ENCODE data around the gene TAS2R43. TPM values are rescaled to one million over a fixed set of nuclear protein-coding genes. Genes with fewer than 3 reads are reported as not detected.
"Not testable (repeated sequence)": the region's sequence is repeated elsewhere in the genome, so short reads cannot be mapped to it uniquely, and the experiment has no call there.

Gene TAS2R43
- total RNA-seq, 1 experiment from 2014 or later: not detected

DNA sequence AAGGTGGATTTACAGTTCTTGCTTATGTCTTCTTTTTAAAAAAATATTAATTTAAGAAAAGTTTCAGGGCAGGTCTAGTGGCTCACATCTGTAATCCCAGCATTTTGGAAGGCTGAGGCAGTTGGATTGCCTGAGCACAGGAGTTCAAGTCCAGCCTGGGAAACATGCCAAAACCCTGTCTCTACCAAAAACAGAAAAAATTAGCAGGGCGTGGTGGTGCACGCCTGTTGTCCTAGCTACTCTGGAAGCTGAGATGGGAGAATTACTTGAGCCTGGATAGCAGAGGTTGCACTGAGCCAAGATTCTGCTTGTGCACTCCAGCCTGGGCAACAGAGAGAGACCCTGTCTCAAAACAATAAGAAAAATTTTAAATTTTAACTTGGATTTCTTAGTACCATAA is 24.6 kb downstream of the TAS2R43 start:
- H3K9me2 ChIP-seq (ENCODE audit: insufficient read depth): no peaks in the 10 kb centered on the region
- DNase-seq (ENCODE audit: low read depth, low spot score): no peak
- H3K4me2 ChIP-seq (ENCODE audit: low read length): no peak overlapping the region; the same call in 1 of the 2 replicates
- no peak overlapping the region for H2AFZ ChIP-seq (ENCODE audit: low read depth, low read length, poor library complexity, severe bottlenecking)
- 0 out of 2 replicates have a peak, but pooled peaks cover 3% of the 10 kb centered on the region for H4K20me1 ChIP-seq (ENCODE audit: insufficient read depth)
- H3K79me2 ChIP-seq (ENCODE audit: insufficient read depth, low read length): 0 out of 2 replicates have a peak, but pooled peaks cover 5% of the 10 kb centered on the region
- no peaks in the 10 kb centered on the region for H3K36me3 ChIP-seq (ENCODE audit: control insufficient read depth in 1 of 2, insufficient read depth in 2 of 2, low read length in 2 of 2)
- CTCF ChIA-PET: no interaction called here
- peaks cover 7 to 9% of the 10 kb centered on the region in 2 experiments for H3K4me1 ChIP-seq (ENCODE audit: control insufficient read depth in 1 of 2, insufficient read depth in 2 of 2, low read length in 2 of 2)
- H3K4me3 ChIP-seq (replicated peaks in 1 of 2; ENCODE audit: low read depth in 1 of 2, low read length in 2 of 2): no peak overlapping the region
- RAD21 ChIA-PET (ENCODE audit: low non-redundant PET in 1 of 2, low total read pairs in 2 of 2, uncharacterized antibody in 2 of 2, unreplicated experiment in 2 of 2): no interaction called here
- intact Hi-C loops (cut with micrococcal nuclease): no loop called here
- TF ChIP-seq EZH2phosphoT487 (IDR thresholded peaks at IDR 0.05; ENCODE audit: borderline replicate concordance) (no peak), ZNF274 (IDR thresholded peaks at IDR 0.05; ENCODE audit: low read depth, low read length) (no peak), SRF (IDR thresholded peaks at IDR 0.05; ENCODE audit: low read depth) (no peak)
- BruUV-seq (replicated peaks): no TSS peak
- no peaks in the 10 kb centered on the region for H3K27me3 ChIP-seq (ENCODE audit: insufficient read depth, low read length)
- no peaks in the 10 kb centered on the region for H3K9me3 ChIP-seq (ENCODE audit: control insufficient read depth in 1 of 2, insufficient read depth in 1 of 2, low read depth in 1 of 2, low read length in 2 of 2)
- ATAC-seq: no peak
- H3K27ac ChIP-seq (ENCODE audit: low read depth, low read length): no peak overlapping the region
- H3K9ac ChIP-seq (ENCODE audit: low read length): no peak overlapping the region
- POLR2A ChIA-PET: no interaction called here

DNA sequence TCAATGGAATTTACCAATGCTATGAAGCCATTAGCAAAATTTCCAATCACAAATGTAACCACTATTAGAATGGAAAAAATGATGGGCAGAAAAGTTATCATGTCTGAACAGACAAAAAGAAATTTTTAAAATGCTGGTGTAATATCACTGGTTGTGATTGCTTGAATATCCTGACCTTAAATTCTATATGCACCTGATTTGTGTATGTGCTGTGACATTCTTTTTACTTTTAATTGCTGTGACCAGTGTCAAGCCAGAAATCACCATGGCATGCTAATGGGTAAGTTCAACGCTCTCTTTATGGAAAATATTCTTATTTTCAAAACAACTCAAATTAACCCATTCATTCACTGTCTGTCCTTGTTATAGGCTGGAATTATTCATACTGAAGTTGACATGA is 29.9 kb downstream of the TAS2R43 start, which contains the start of gene TAS2R46:
Gene TAS2R46, minus strand, starts transcription at position 101 of the 400 bp plus-strand sequence. Its CDS starts 0 bp downstream, at position 101.
- H3K4me3 ChIP-seq (replicated peaks in 1 of 2; ENCODE audit: low read depth in 1 of 2, low read length in 2 of 2); RAD21 ChIA-PET (ENCODE audit: low non-redundant PET in 1 of 2, low total read pairs in 2 of 2, uncharacterized antibody in 2 of 2, unreplicated experiment in 2 of 2); ATAC-seq: not testable (repeated sequence)

More for the DNA sequence above, 29.9 kb downstream of the TAS2R43 start, which contains the start of gene TAS2R46:
- DNase-seq (ENCODE audit: low read depth, low spot score); H3K9ac ChIP-seq (ENCODE audit: low read length); H2AFZ ChIP-seq (ENCODE audit: low read depth, low read length, poor library complexity, severe bottlenecking); H3K9me2 ChIP-seq (ENCODE audit: insufficient read depth); H3K9me3 ChIP-seq (ENCODE audit: control insufficient read depth in 1 of 2, insufficient read depth in 1 of 2, low read depth in 1 of 2, low read length in 2 of 2); intact Hi-C loops (cut with micrococcal nuclease); BruUV-seq (replicated peaks); H3K4me2 ChIP-seq (ENCODE audit: low read length); POLR2A ChIA-PET; H3K27me3 ChIP-seq (ENCODE audit: insufficient read depth, low read length); H3K4me1 ChIP-seq (ENCODE audit: control insufficient read depth in 1 of 2, insufficient read depth in 2 of 2, low read length in 2 of 2); H3K36me3 ChIP-seq (ENCODE audit: control insufficient read depth in 1 of 2, insufficient read depth in 2 of 2, low read length in 2 of 2); H3K27ac ChIP-seq (ENCODE audit: low read depth, low read length); CTCF ChIA-PET; H4K20me1 ChIP-seq (ENCODE audit: insufficient read depth): not testable (repeated sequence)
- peaks cover 13% of the 10 kb centered on the region; the same call in 1 of the 2 replicates for H3K79me2 ChIP-seq (ENCODE audit: insufficient read depth, low read length)
